Mesendoderm (in vitro differentiated cells): ENCODE data around the gene CLEC2B.

Experiments
- DNase-seq: peaks from one replicate; pipeline ENCODE4 v3.0.0; 2013
- H2AK5ac ChIP-seq: 2 replicates; pipeline ENCODE4 v1.6.1; 2013; ENCODE audit warnings: low read length, inconsistent platforms
- H2BK120ac ChIP-seq: 2 replicates; pipeline ENCODE4 v1.6.1; 2013; ENCODE audit warnings: low read depth, mild to moderate bottlenecking, low read length, moderate library complexity, mixed read lengths
- H2BK15ac ChIP-seq: replicated peaks from 2 replicates; pipeline ENCODE4 v1.6.1; 2013; ENCODE audit warnings: low read depth, mild to moderate bottlenecking, moderate library complexity
- H2BK5ac ChIP-seq: 2 replicates; pipeline ENCODE4 v1.6.1; 2013; ENCODE audit warnings: low read length, inconsistent platforms
- H3K18ac ChIP-seq: 2 replicates; pipeline ENCODE4 v1.6.1; 2013; ENCODE audit warnings: mild to moderate bottlenecking, low read length, mixed read lengths
- H3K23ac ChIP-seq: one replicate; pipeline ENCODE4 v1.6.1; 2013; ENCODE audit warnings: low read length
- H3K27ac ChIP-seq: 2 replicates; pipeline ENCODE4 v1.5.1; 2013; ENCODE audit warnings: low read depth, mild to moderate bottlenecking, inconsistent platforms, low read length, moderate library complexity
- H3K27me3 ChIP-seq: 2 replicates; pipeline ENCODE4 v1.6.1; 2013; ENCODE audit warnings: low read length, control low read depth, mild to moderate bottlenecking, inconsistent platforms; ENCODE audit not compliant: insufficient read depth, poor library complexity
- H3K36me3 ChIP-seq: 2 replicates; pipeline ENCODE4 v1.6.1; 2013; ENCODE audit warnings: low read length, inconsistent platforms; ENCODE audit not compliant: control insufficient read depth, insufficient read depth
- H3K4ac ChIP-seq: one replicate; pipeline ENCODE4 v1.6.1; 2013; ENCODE audit warnings: low read depth, mild to moderate bottlenecking, low read length, moderate library complexity
- H3K4me1 ChIP-seq: 2 replicates; pipeline ENCODE4 v1.6.1; 2013; ENCODE audit warnings: low read depth, low read length, inconsistent platforms; ENCODE audit not compliant: control insufficient read depth
- H3K4me2 ChIP-seq: 2 replicates; pipeline ENCODE4 v1.6.1; 2013; ENCODE audit warnings: low read length
- H3K4me3 ChIP-seq: 2 replicates; pipeline ENCODE4 v1.5.1; 2013; ENCODE audit warnings: mild to moderate bottlenecking, low read length
- H3K56ac ChIP-seq: one replicate; pipeline ENCODE4 v1.6.1; 2013; ENCODE audit warnings: low read length
- H3K79me1 ChIP-seq: 2 replicates; pipeline ENCODE4 v1.6.1; 2013; ENCODE audit warnings: low read length, inconsistent platforms
- H3K79me2 ChIP-seq: 2 replicates; pipeline ENCODE4 v1.6.1; 2013; ENCODE audit warnings: mild to moderate bottlenecking, low read length; ENCODE audit not compliant: control insufficient read depth, insufficient read depth
- H3K9ac ChIP-seq: 2 replicates; pipeline ENCODE4 v1.6.1; 2013; ENCODE audit warnings: low read length, inconsistent platforms
- H4K5ac ChIP-seq: one replicate; pipeline ENCODE4 v1.6.1; 2013; ENCODE audit warnings: low read length
- H4K8ac ChIP-seq: one replicate; pipeline ENCODE4 v1.6.1; 2013; ENCODE audit warnings: low read depth, mild to moderate bottlenecking, control low read depth, low read length, moderate library complexity
- WGBS: extraction: QIAGEN DNeasy Blood & Tissue Kit; methylation state at CpG from one replicate; pipeline ENCODE4 v1.1.7; 2013; ENCODE audit warnings: low lambda C conversion rate, missing lambda C conversion rate; ENCODE audit not compliant: insufficient coverage; ENCODE audit errors: extremely low coverage; 5-methylcytosine and 5-hydroxymethylcytosine counted together

CLEC2B gene

GRCh38 chr12:9829982-9830381 lies 39.2 kb downstream of the CLEC2B start:
- Histone ChIP-seq H3K4ac (no peak overlapping the region), H3K4me2 (no peak overlapping the region), H2BK5ac (no peak overlapping the region), H3K23ac (no peak overlapping the region), H3K36me3 (no peaks in the 10 kb centered on the region), H3K18ac (no peak overlapping the region), H3K56ac (no peak overlapping the region), H2BK15ac (no peak overlapping the region), H4K8ac (no peak overlapping the region), H2BK120ac (no peak overlapping the region), H2AK5ac (no peak overlapping the region), H3K27ac (no peak overlapping the region), H3K9ac (no peak overlapping the region), H3K79me1 (no peaks in the 10 kb centered on the region), H3K27me3 (no peaks in the 10 kb centered on the region), H4K5ac (no peak overlapping the region), H3K4me1 (no peaks in the 10 kb centered on the region), H3K4me3 (no peak overlapping the region), H3K79me2 (no peaks in the 10 kb centered on the region)
- 100% methylated on average over 1 of the region's 5 CpGs for WGBS
- no peak for DNase-seq

- H3K4me2 ChIP-seq = no peak overlapping the region
- no peak overlapping the region for H2BK5ac ChIP-seq
- H4K5ac ChIP-seq = no peak overlapping the region
- H2BK120ac ChIP-seq = no peak overlapping the region
- H3K79me2 ChIP-seq = no peaks in the 10 kb centered on the region
- H3K36me3 ChIP-seq = no peaks in the 10 kb centered on the region
- H3K27ac ChIP-seq = no peak overlapping the region
- H3K79me1 ChIP-seq = no peaks in the 10 kb centered on the region
- no peak overlapping the region for H3K18ac ChIP-seq
- H2BK15ac ChIP-seq = no peak overlapping the region
- H3K9ac ChIP-seq = no peak overlapping the region
- no peak overlapping the region for H3K4ac ChIP-seq
- H3K27me3 ChIP-seq = no peaks in the 10 kb centered on the region
- no peak overlapping the region for H3K56ac ChIP-seq
- H3K4me3 ChIP-seq = no peak overlapping the region
- DNase-seq = no peak
- WGBS = no CpG with 5 or more reads among the region's 3 CpGs
- H3K4me1 ChIP-seq = no peaks in the 10 kb centered on the region
- H4K8ac ChIP-seq = no peak overlapping the region
- H3K23ac ChIP-seq = no peak overlapping the region
- no peak overlapping the region for H2AK5ac ChIP-seq
Measured at GRCh38 chr12:9829483-9829882, 39.7 kb downstream of the CLEC2B start.

- H3K56ac ChIP-seq = no peak within 1 kb of the TSS
- no peak for DNase-seq
- no peak within 1 kb of the TSS for H3K4ac ChIP-seq
- H3K27ac ChIP-seq = no peak within 1 kb of the TSS
- H3K18ac ChIP-seq = no peak within 1 kb of the TSS
- no peaks in the 10 kb centered on the region for H3K36me3 ChIP-seq
- H3K79me1 ChIP-seq = no peaks in the 10 kb centered on the region
- no peak within 1 kb of the TSS for H3K9ac ChIP-seq
- H3K79me2 ChIP-seq = no peaks in the 10 kb centered on the region
- H2BK15ac ChIP-seq = no peak within 1 kb of the TSS
- no peak within 1 kb of the TSS for H3K4me2 ChIP-seq
- H4K5ac ChIP-seq = no peak within 1 kb of the TSS
- H2AK5ac ChIP-seq = no peak within 1 kb of the TSS
- H2BK5ac ChIP-seq = no peak within 1 kb of the TSS
- H4K8ac ChIP-seq = no peak within 1 kb of the TSS
- WGBS = 100% methylated on average over 1 of the region's 3 CpGs
- H3K27me3 ChIP-seq = no peaks in the 10 kb centered on the region
- H3K4me3 ChIP-seq = no peak within 1 kb of the TSS
- H3K4me1 ChIP-seq = no peaks in the 10 kb centered on the region
- no peak within 1 kb of the TSS for H2BK120ac ChIP-seq
- no peak within 1 kb of the TSS for H3K23ac ChIP-seq
Measured at GRCh38 chr12:9827209-9827888, 41.8 kb downstream of the CLEC2B start, which contains the start of gene KLRF1. KLRF1 (plus strand) TSS chr12:9827481; CDS start chr12:9827545, 64 bp downstream.

- no peak overlapping the region for H3K4ac ChIP-seq
Measured at GRCh38 chr12:9820281-9820930, 48.7 kb downstream of the CLEC2B start.

GRCh38 chr12:9813821-9814798 lies 55.0 kb downstream of the CLEC2B start:
- Histone ChIP-seq H3K79me2 (no peaks in the 10 kb centered on the region), H3K27ac (no peak overlapping the region), H3K23ac (no peak overlapping the region), H3K4me1 (no peaks in the 10 kb centered on the region), H2BK120ac (no peak overlapping the region), H3K79me1 (no peaks in the 10 kb centered on the region), H2BK15ac (no peak overlapping the region), H3K9ac (peak overlapping the region; percentile 20), H3K4me2 (peak overlapping the region; percentile 58), H4K5ac (no peak overlapping the region), H3K18ac (no peak overlapping the region), H3K56ac (peak overlapping the region; percentile 78), H3K4ac (no peak overlapping the region), H3K4me3 (no peak overlapping the region), H3K27me3 (no peaks in the 10 kb centered on the region), H3K36me3 (no peaks in the 10 kb centered on the region), H4K8ac (no peak overlapping the region), H2AK5ac (no peak overlapping the region), H2BK5ac (no peak overlapping the region)
- peak; percentile 84 for DNase-seq
- no CpG with 5 or more reads among the region's 32 CpGs for WGBS

More at GRCh38 chr12:9820281-9820930, 48.7 kb downstream of the CLEC2B start:
- Histone ChIP-seq H4K8ac (no peak overlapping the region), H3K4me1 (no peaks in the 10 kb centered on the region), H2BK5ac (no peak overlapping the region), H3K18ac (no peak overlapping the region), H2BK15ac (no peak overlapping the region), H3K27ac (no peak overlapping the region), H3K9ac (no peak overlapping the region), H3K79me1 (no peaks in the 10 kb centered on the region), H2BK120ac (no peak overlapping the region), H3K23ac (no peak overlapping the region), H3K4me3 (no peak overlapping the region), H3K4me2 (no peak overlapping the region), H3K79me2 (no peaks in the 10 kb centered on the region), H4K5ac (no peak overlapping the region), H3K27me3 (no peaks in the 10 kb centered on the region), H3K36me3 (no peaks in the 10 kb centered on the region), H3K56ac (no peak overlapping the region), H2AK5ac (no peak overlapping the region)
- no CpG with 5 or more reads among the region's 9 CpGs for WGBS
- DNase-seq = no peak
